Measurements from ENCODE around the gene ARHGAP6. TPM values are rescaled to one million over a fixed set of nuclear protein-coding genes. Genes with fewer than 3 reads are reported as not detected.

Gene ARHGAP6
- total and polyA plus RNA-seq, 2 donors from 2014 or later: 6.0 to 20.4 TPM

DNA sequence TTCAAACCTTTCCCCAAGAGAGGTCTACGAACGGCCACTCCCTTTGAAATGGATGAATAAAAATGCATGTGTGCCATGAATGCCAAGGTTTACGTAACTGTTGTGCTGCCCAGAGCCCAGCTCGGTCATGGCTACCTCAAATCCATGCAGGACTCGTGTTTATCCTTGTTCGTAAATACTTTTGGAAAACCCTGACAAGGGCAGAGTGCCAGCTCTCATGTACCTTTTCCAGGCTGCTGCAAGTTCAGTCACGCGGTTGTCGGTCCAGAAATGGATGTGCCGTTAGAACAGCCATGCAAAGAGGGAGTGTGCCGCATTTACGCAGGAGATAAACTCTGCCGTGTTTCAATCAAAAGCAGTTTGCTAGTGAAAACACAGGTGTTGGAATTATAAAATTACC, 249.1 kb downstream of the ARHGAP6 start:
- Histone ChIP-seq H3K27me3 (ENCODE audit: control insufficient read depth, insufficient read depth, low read length) (no peaks in the 10 kb centered on the region), H3K9me3 (ENCODE audit: control insufficient read depth in 2 of 3, insufficient read depth in 1 of 3, low read length in 3 of 3) (no peaks in the 10 kb centered on the region), H3K4me1 (ENCODE audit: control insufficient read depth in 2 of 3, insufficient read depth in 2 of 3, low read depth in 1 of 3, low read length in 3 of 3) (peaks cover 0 to 3% (median 0%) of the 10 kb centered on the region in 3 donors), H3K27ac (ENCODE audit: low read depth in 2 of 2, low read length in 2 of 2) (no peak overlapping the region), H3K36me3 (ENCODE audit: control insufficient read depth in 2 of 3, insufficient read depth in 3 of 3, low read length in 3 of 3) (no peaks in the 10 kb centered on the region), H3K4me3 (ENCODE audit: low read length in 3 of 3) (peak overlapping the region in 1 of 3 donors; percentile 18), H3K9ac (ENCODE audit: low read length in 3 of 3) (no peak overlapping the region)
- DNase-seq (no peak), FAIRE-seq (no peak)
- intact Hi-C loops (cut with DNase I): no loop called here
- TF ChIP-seq, protein P1, sequence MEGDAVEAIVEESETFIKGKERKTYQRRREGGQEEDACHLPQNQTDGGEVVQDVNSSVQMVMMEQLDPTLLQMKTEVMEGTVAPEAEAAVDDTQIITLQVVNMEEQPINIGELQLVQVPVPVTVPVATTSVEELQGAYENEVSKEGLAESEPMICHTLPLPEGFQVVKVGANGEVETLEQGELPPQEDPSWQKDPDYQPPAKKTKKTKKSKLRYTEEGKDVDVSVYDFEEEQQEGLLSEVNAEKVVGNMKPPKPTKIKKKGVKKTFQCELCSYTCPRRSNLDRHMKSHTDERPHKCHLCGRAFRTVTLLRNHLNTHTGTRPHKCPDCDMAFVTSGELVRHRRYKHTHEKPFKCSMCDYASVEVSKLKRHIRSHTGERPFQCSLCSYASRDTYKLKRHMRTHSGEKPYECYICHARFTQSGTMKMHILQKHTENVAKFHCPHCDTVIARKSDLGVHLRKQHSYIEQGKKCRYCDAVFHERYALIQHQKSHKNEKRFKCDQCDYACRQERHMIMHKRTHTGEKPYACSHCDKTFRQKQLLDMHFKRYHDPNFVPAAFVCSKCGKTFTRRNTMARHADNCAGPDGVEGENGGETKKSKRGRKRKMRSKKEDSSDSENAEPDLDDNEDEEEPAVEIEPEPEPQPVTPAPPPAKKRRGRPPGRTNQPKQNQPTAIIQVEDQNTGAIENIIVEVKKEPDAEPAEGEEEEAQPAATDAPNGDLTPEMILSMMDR (IDR thresholded peaks at IDR 0.05; ENCODE audit: borderline replicate concordance, extremely low read depth, insufficient read depth): no peak

DNA sequence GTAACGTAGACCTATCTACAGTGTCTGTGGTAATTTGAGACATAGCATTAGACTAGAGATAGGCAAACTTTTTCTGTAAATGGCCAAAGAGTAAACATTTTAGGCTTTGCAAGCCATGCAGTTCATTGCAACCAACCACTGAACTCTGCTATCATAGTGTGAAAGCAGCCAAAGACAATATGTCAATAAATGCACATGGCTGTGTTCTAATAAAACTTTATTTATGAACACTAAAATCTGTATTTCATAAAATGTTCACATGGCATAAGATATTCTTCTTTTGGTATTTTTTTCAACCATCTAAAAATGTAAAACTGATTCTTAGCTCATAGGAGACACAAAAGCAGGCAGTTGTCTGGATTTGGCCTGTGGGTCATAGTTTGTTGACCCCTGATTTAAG, 251.6 kb downstream of the ARHGAP6 start:
- no peaks in the 10 kb centered on the region for H3K9me3 ChIP-seq (ENCODE audit: control insufficient read depth in 2 of 3, insufficient read depth in 1 of 3, low read length in 3 of 3)
- no peak overlapping the region for H3K9ac ChIP-seq (ENCODE audit: low read length in 3 of 3)
- TF ChIP-seq, protein P1 (IDR thresholded peaks at IDR 0.05; ENCODE audit: borderline replicate concordance, extremely low read depth, insufficient read depth): no peak
- H3K4me3 ChIP-seq (ENCODE audit: low read length in 3 of 3): no peak overlapping the region
- no peaks in the 10 kb centered on the region for H3K36me3 ChIP-seq (ENCODE audit: control insufficient read depth in 2 of 3, insufficient read depth in 3 of 3, low read length in 3 of 3)
- H3K27me3 ChIP-seq (ENCODE audit: control insufficient read depth, insufficient read depth, low read length): no peaks in the 10 kb centered on the region
- peaks cover 0 to 3% (median 0%) of the 10 kb centered on the region in 3 donors for H3K4me1 ChIP-seq (ENCODE audit: control insufficient read depth in 2 of 3, insufficient read depth in 2 of 3, low read depth in 1 of 3, low read length in 3 of 3)
- FAIRE-seq (no peak), DNase-seq (no peak)
- no peak overlapping the region for H3K27ac ChIP-seq (ENCODE audit: low read depth in 2 of 2, low read length in 2 of 2)
- intact Hi-C loops (cut with DNase I): no loop called here

DNA sequence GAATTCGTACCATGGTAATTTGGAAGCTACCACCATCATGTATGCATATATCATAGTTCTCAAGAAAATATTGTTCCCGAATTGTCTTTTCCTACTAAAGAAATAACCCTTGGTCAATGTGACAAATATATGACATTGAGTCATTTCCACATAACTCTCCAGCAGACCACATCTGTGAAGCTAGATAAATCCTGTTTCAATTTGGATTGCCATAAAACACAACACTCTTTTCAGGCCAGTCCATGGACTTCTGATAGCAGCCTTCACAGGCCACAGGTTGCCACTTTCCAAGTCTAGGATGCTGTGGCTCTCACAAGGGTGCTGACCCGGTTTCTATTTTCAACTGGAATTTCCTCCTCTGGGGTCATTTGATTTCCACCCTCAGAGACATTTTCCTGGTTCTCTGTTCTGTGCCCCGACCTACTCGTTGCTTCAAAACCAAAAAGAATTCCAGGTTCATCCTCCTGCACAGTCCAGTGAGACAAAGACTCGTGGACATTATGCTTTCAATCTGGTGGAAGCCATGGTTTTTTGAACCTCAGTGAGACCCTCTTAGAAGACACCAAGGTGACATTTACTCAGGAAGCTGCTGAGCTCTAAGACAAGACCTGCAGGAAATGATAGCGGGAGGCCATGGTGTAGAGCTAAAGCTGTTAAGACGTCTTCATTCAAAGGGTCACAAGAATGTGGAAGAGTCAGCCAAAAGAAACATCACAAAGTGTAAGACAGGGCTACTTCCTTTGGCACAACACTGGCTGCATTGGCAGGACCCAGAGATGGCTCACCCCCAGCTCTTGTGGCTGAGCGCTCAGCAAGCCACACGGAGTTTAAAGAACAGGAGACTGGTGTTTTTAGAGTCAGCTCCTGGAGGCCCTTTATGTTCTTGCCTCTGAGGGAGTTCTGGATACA, 252.8 kb downstream of the ARHGAP6 start:
- TF ChIP-seq, protein P1 (IDR thresholded peaks at IDR 0.05; ENCODE audit: borderline replicate concordance, extremely low read depth, insufficient read depth): no peak
- no peak for FAIRE-seq
- intact Hi-C loops (cut with DNase I): no loop called here

More for the DNA sequence above, 252.8 kb downstream of the ARHGAP6 start:
- no peak overlapping the region for H3K27ac ChIP-seq (ENCODE audit: low read depth in 2 of 2, low read length in 2 of 2)
- no peaks in the 10 kb centered on the region for H3K9me3 ChIP-seq (ENCODE audit: control insufficient read depth in 2 of 3, insufficient read depth in 1 of 3, low read length in 3 of 3)
- no peak overlapping the region for H3K9ac ChIP-seq (ENCODE audit: low read length in 3 of 3)
- peaks cover 0 to 3% (median 0%) of the 10 kb centered on the region in 3 donors for H3K4me1 ChIP-seq (ENCODE audit: control insufficient read depth in 2 of 3, insufficient read depth in 2 of 3, low read depth in 1 of 3, low read length in 3 of 3)
- H3K4me3 ChIP-seq (ENCODE audit: low read length in 3 of 3): no peak overlapping the region
- peak in 1 of 5 donors; percentile 44 for DNase-seq
- no peaks in the 10 kb centered on the region for H3K27me3 ChIP-seq (ENCODE audit: control insufficient read depth, insufficient read depth, low read length)
- no peaks in the 10 kb centered on the region for H3K36me3 ChIP-seq (ENCODE audit: control insufficient read depth in 2 of 3, insufficient read depth in 3 of 3, low read length in 3 of 3)

Data from kidney (tissue), 14 donors.